Jurkat, Clone E6-1 (cell line): ENCODE data around the gene TAF6.

Experiments used
- DNase-seq: peaks from one replicate; pipeline ENCODE4 v3.0.0-alpha.2; 2011; ENCODE audit warnings: low read depth, low spot score
- H3K4me3 ChIP-seq: 2 replicates; pipeline ENCODE4 v1.5.1; 2011; ENCODE audit warnings: mild to moderate bottlenecking, low read length, control low read depth, moderate library complexity

TAF6 gene

GRCh38 chr7:100102950-100103840 is 16.0 kb downstream of the TAF6 start:
- DNase-seq: no peak
- H3K4me3 ChIP-seq: no peak overlapping the region

- H3K4me3 ChIP-seq: peak within 1 kb of the TSS; percentile 96
- DNase-seq: peak; percentile 95
Observed at GRCh38 chr7:100101016-100101862, 17.9 kb downstream of the TAF6 start, which contains the start of the genes AP4M1 and MCM7. TSS of gene AP4M1 (plus strand) at chr7:100101643. CDS start at chr7:100101715, 72 bp downstream. TSS of gene MCM7 (minus strand) at chr7:100101397. CDS start at chr7:100101294, 103 bp downstream.

- peak overlapping the region; percentile 96 for H3K4me3 ChIP-seq
- peak; percentile 90 for DNase-seq
Observed at GRCh38 chr7:100100420-100101015, 18.6 kb downstream of the TAF6 start.

GRCh38 chr7:100099452-100099851 is 19.7 kb downstream of the TAF6 start:
- DNase-seq: no peak
- peak overlapping the region; percentile 96 for H3K4me3 ChIP-seq

- H3K4me3 ChIP-seq: no peak overlapping the region
- no peak for DNase-seq
Observed at GRCh38 chr7:100098913-100099312, 20.2 kb downstream of the TAF6 start.

GRCh38 chr7:100095704-100096103 is 23.5 kb downstream of the TAF6 start:
- no peak for DNase-seq

GRCh38 chr7:100095289-100095688 is 23.9 kb downstream of the TAF6 start:
- no peak for DNase-seq
- no peak overlapping the region for H3K4me3 ChIP-seq

More at GRCh38 chr7:100095704-100096103, 23.5 kb downstream of the TAF6 start:
- no peak overlapping the region for H3K4me3 ChIP-seq

GRCh38 chr7:100093925-100094486 is 25.2 kb downstream of the TAF6 start:
- H3K4me3 ChIP-seq: no peak overlapping the region
- no peak for DNase-seq

GRCh38 chr7:100093498-100093897 is 25.7 kb downstream of the TAF6 start:
- H3K4me3 ChIP-seq: no peak overlapping the region
- DNase-seq: no peak

- no peak overlapping the region for H3K4me3 ChIP-seq
- no peak for DNase-seq
Observed at GRCh38 chr7:100093054-100093453, 26.1 kb downstream of the TAF6 start.

- H3K4me3 ChIP-seq: no peak overlapping the region
- DNase-seq: no peak
Observed at GRCh38 chr7:100091411-100092181, 27.6 kb downstream of the TAF6 start.

- DNase-seq: no peak
- H3K4me3 ChIP-seq: no peak overlapping the region
Observed at GRCh38 chr7:100090527-100091410, 28.4 kb downstream of the TAF6 start.

GRCh38 chr7:100089458-100090196 is 29.5 kb downstream of the TAF6 start:
- peak overlapping the region; percentile 95 for H3K4me3 ChIP-seq
- no peak for DNase-seq

GRCh38 chr7:100088621-100089457 is 30.3 kb downstream of the TAF6 start, which contains the start of gene COPS6:
TSS of gene COPS6 (plus strand) at chr7:100088969. CDS start at chr7:100088991, 22 bp downstream.
- H3K4me3 ChIP-seq: peak within 1 kb of the TSS; percentile 95
- DNase-seq: peak; percentile 52

- DNase-seq: no peak
- H3K4me3 ChIP-seq: peak overlapping the region; percentile 95
Observed at GRCh38 chr7:100088095-100088620, 31.0 kb downstream of the TAF6 start.
